Smooth muscle cell (in vitro differentiated cells): ENCODE results near the gene COL4A4. TPM values are rescaled to one million over a fixed set of nuclear protein-coding genes. Genes with fewer than 3 reads are reported as not detected.

ENCODE experiments used
- DNase-seq: peaks from one replicate; lab custom pipeline; 2025; ENCODE audit not compliant: unreplicated experiment; lab: John Stamatoyannopoulos, UW
- H2AFZ ChIP-seq: fragments of 200-600 bp; sonication (generic); 2 replicates; pipeline ENCODE4 v1.6.0; 2016; ENCODE audit warnings: antibody characterized with exemption, low read depth, mild to moderate bottlenecking
- H3F3A ChIP-seq: fragments of 200-600 bp; sonication (generic); 2 replicates; pipeline ENCODE4 v1.6.0; 2017; ENCODE audit warnings: antibody characterized with exemption, low read depth
- H3K27ac ChIP-seq: fragments of 200-600 bp; sonication (generic); 2 replicates; pipeline ENCODE4 v1.5.1; 2016; ENCODE audit warnings: low read depth, mild to moderate bottlenecking
- H3K27me3 ChIP-seq: fragments of 200-600 bp; sonication (generic); 2 replicates; pipeline ENCODE4 v1.6.1; 2016; ENCODE audit warnings: low read depth, mild to moderate bottlenecking
- H3K36me3 ChIP-seq: fragments of 200-600 bp; sonication (generic); 2 replicates; pipeline ENCODE4 v1.5.1; 2016; ENCODE audit warnings: low read depth
- H3K4me1 ChIP-seq: fragments of 200-600 bp; sonication (generic); 2 replicates; pipeline ENCODE4 v1.5.1; 2016; ENCODE audit warnings: low read depth
- H3K4me2 ChIP-seq: fragments of 200-600 bp; sonication (generic); 2 replicates; pipeline ENCODE4 v1.6.0; 2016; ENCODE audit warnings: mild to moderate bottlenecking
- H3K4me3 ChIP-seq: fragments of 200-600 bp; sonication (generic); 2 replicates; pipeline ENCODE4 v1.5.1; 2016; ENCODE audit warnings: mild to moderate bottlenecking
- H3K79me2 ChIP-seq: fragments of 200-600 bp; sonication (generic); 2 replicates; pipeline ENCODE4 v1.6.0; 2016; ENCODE audit warnings: low read depth, mild to moderate bottlenecking
- H3K9ac ChIP-seq: fragments of 200-600 bp; sonication (generic); 2 replicates; pipeline ENCODE4 v1.6.0; 2016; ENCODE audit warnings: low read depth
- H3K9me3 ChIP-seq: fragments of 200-600 bp; sonication (generic); replicated peaks from 2 replicates; pipeline ENCODE4 v1.5.1; 2016; ENCODE audit warnings: low read depth
- H4K20me1 ChIP-seq: fragments of 200-600 bp; sonication (generic); 2 replicates; pipeline ENCODE4 v1.6.0; 2016; ENCODE audit warnings: low read depth
- WGBS: methylation state at CpG from one replicate; pipeline ENCODE4 v1.1.7; 2016; ENCODE audit warnings: low lambda C conversion rate; 5-methylcytosine and 5-hydroxymethylcytosine counted together
- polyA plus RNA-seq: library from polyadenylated mRNA; unstranded; fragments of >200 nt; fragmentation: Nextera tagmentation; extraction: Ambion mirVana; gene quantifications from 2 replicates; pipeline ENCODE4 v1.2.1, GENCODE V29; 2016
- total RNA-seq: library from RNA; depleted of rRNA; stranded (reverse); fragments of >200 nt; gene quantifications from 2 replicates; pipeline ENCODE4 v1.2.3, GENCODE V29; 2014
- TF ChIP-seq, protein P1 (sequence below): fragments of 200-600 bp; sonication (generic); IDR thresholded peaks from 2 replicates; pipeline ENCODE4 v1.5.1; 2017; ENCODE audit warnings: borderline replicate concordance, mild to moderate bottlenecking, antibody characterized with exemption; ENCODE audit not compliant: insufficient read depth, poor library complexity, severe bottlenecking

The COL4A4 gene
- total and polyA plus RNA-seq, 2 experiments from 2014 or later = under 0.01 to 0.05 TPM

DNA sequence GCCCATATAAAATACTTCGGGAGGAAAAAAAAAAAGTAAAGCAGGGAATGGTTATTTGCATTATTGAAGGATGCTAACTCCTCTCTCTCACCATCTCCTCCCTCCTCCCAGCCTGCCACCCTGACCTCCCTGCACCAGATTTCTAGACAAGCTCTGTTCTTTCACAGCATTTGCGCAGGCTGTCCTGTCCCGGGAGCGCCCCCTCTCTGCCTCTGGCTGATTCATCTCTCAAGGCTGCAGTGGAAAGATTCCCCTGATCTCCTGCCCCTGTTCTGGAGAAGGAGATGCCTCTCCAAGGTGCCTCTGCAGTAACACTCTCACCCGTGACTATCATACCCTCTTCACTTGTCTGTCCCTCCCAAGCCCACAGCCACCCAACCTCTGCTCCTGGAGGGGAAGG lies 38.5 kb downstream of the COL4A4 start:
- peaks cover 14% of the 10 kb centered on the region for H3K27me3 ChIP-seq
- H3K4me3 ChIP-seq = no peak overlapping the region
- H3K36me3 ChIP-seq = no peaks in the 10 kb centered on the region
- no peak overlapping the region for H3K27ac ChIP-seq
- no peak overlapping the region for H3K9ac ChIP-seq
- H3F3A ChIP-seq = no peaks in the 10 kb centered on the region
- H3K9me3 ChIP-seq = no peaks in the 10 kb centered on the region
- no peak overlapping the region for H2AFZ ChIP-seq
- H3K79me2 ChIP-seq = no peaks in the 10 kb centered on the region
- 65% methylated on average over 5 of the region's 5 CpGs for WGBS
- H3K4me2 ChIP-seq = no peak overlapping the region
- TF ChIP-seq, protein P1, sequence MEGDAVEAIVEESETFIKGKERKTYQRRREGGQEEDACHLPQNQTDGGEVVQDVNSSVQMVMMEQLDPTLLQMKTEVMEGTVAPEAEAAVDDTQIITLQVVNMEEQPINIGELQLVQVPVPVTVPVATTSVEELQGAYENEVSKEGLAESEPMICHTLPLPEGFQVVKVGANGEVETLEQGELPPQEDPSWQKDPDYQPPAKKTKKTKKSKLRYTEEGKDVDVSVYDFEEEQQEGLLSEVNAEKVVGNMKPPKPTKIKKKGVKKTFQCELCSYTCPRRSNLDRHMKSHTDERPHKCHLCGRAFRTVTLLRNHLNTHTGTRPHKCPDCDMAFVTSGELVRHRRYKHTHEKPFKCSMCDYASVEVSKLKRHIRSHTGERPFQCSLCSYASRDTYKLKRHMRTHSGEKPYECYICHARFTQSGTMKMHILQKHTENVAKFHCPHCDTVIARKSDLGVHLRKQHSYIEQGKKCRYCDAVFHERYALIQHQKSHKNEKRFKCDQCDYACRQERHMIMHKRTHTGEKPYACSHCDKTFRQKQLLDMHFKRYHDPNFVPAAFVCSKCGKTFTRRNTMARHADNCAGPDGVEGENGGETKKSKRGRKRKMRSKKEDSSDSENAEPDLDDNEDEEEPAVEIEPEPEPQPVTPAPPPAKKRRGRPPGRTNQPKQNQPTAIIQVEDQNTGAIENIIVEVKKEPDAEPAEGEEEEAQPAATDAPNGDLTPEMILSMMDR = peak; percentile 12
- DNase-seq = no peak
- H3K4me1 ChIP-seq = no peaks in the 10 kb centered on the region
- no peaks in the 10 kb centered on the region for H4K20me1 ChIP-seq

DNA sequence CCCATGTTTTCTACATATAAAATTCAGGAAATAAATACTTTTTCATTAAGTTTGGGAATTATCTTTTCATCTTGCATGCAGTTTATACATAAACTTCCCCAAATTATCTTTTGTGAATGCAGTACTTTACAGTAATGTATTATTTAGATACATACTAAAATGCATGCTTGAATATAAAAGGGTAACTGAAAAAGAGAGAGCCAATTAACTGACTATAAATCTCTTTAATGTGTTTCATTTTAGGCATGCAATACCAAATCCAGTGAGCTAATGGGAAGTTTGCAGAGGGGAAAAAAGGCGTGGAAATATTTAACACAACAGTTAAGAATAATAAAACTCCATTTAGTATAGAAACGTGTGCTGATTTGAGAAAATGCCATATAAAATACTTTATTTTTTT lies 39.2 kb downstream of the COL4A4 start:
- no peaks in the 10 kb centered on the region for H3K79me2 ChIP-seq
- H3K4me1 ChIP-seq = no peaks in the 10 kb centered on the region
- H2AFZ ChIP-seq = no peak overlapping the region
- H3K9ac ChIP-seq = no peak overlapping the region
- DNase-seq = no peak
- peaks cover 14% of the 10 kb centered on the region for H3K27me3 ChIP-seq
- no peak overlapping the region for H3K4me2 ChIP-seq
- H3F3A ChIP-seq = no peaks in the 10 kb centered on the region
- no peaks in the 10 kb centered on the region for H4K20me1 ChIP-seq
- WGBS = 88% methylated on average over 2 of the region's 2 CpGs
- no peak overlapping the region for H3K27ac ChIP-seq
- H3K9me3 ChIP-seq = no peaks in the 10 kb centered on the region
- no peaks in the 10 kb centered on the region for H3K36me3 ChIP-seq
- TF ChIP-seq, protein P1 = no peak
- H3K4me3 ChIP-seq = no peak overlapping the region

DNA sequence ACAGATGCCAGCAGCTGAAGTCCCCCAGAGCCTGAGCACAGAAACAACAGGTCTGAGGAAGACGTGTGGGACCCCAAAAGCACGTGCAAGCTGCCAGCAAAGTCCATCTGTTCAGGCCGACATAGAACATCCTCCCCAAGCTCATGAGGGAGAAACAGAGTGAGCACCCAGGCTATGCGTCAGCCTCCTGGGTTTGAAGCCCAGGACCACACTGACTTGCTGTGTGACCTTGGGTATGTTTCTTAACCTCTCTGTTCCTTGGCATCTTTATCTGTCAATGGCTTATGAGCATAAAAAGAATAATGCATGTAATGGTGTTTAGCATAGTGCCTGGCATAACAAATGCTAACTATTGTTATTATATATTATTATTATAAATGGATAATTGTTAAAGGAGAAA lies 40.3 kb downstream of the COL4A4 start:
- no peaks in the 10 kb centered on the region for H3K36me3 ChIP-seq
- WGBS = 98% methylated on average over 4 of the region's 4 CpGs

DNA sequence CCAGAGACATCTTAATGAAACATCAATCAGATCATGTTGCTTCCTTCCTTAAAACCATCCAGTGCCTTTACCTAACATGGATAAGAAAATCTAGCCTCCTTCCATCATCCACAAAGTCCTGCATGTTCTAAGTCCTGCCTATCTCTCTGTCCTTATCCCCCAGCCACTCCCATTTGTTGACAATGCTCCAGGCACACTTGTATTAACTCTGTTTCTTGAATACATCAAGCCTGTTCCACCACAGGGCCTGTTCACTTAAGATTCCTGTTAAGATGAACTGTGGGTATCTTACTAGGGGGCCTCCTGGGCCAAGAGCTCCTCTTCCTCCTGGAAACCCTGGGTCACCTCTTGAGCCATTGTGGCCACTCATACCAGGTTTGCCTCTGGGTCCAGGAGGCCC lies 45.7 kb downstream of the COL4A4 start:
- no peak overlapping the region for H3K9ac ChIP-seq
- H4K20me1 ChIP-seq = no peaks in the 10 kb centered on the region
- no peaks in the 10 kb centered on the region for H3K4me1 ChIP-seq
- H3K36me3 ChIP-seq = no peaks in the 10 kb centered on the region
- DNase-seq = no peak
- no peaks in the 10 kb centered on the region for H3K79me2 ChIP-seq
- no peaks in the 10 kb centered on the region for H3K9me3 ChIP-seq
- peak overlapping the region; percentile 56 for H2AFZ ChIP-seq
- no peak overlapping the region for H3K27ac ChIP-seq
- no peak overlapping the region for H3K4me2 ChIP-seq
- TF ChIP-seq, protein P1 = no peak
- no peaks in the 10 kb centered on the region for H3K27me3 ChIP-seq
- no peaks in the 10 kb centered on the region for H3F3A ChIP-seq
- H3K4me3 ChIP-seq = no peak overlapping the region

More for the DNA sequence above, 40.3 kb downstream of the COL4A4 start:
- no peak for DNase-seq
- peaks cover 14% of the 10 kb centered on the region for H3K27me3 ChIP-seq
- H3F3A ChIP-seq = no peaks in the 10 kb centered on the region
- H3K4me3 ChIP-seq = no peak overlapping the region
- TF ChIP-seq, protein P1 = no peak
- no peaks in the 10 kb centered on the region for H3K79me2 ChIP-seq
- H3K4me1 ChIP-seq = no peaks in the 10 kb centered on the region
- no peak overlapping the region for H3K27ac ChIP-seq
- no peaks in the 10 kb centered on the region for H3K9me3 ChIP-seq
- H3K4me2 ChIP-seq = no peak overlapping the region
- no peak overlapping the region for H2AFZ ChIP-seq
- no peak overlapping the region for H3K9ac ChIP-seq
- H4K20me1 ChIP-seq = no peaks in the 10 kb centered on the region
